HepG2 (cell line): Measurements from ENCODE around the gene TNFRSF6B. TPM values are rescaled to one million over a fixed set of nuclear protein-coding genes. Genes with fewer than 3 reads are reported as not detected.

Source experiments
- KDM5B ChIP-seq: sonication (generic); formaldehyde crosslinking; IDR thresholded peaks from 2 replicates; pipeline ENCODE4 v1.4.0; 2020; ENCODE audit warnings: missing genetic modification reagents, mild to moderate bottlenecking, borderline replicate concordance
- MIXL1 ChIP-seq: IDR thresholded peaks from 2 replicates; pipeline ENCODE4 v1.6.1; 2016
- RBM22 ChIP-seq: fragments of 200-400 bp; formaldehyde crosslinking; optimal IDR thresholded peaks from 2 replicates; pipeline ENCODE3; 2017; ENCODE audit warnings: mild to moderate bottlenecking, low read length, moderate library complexity
- SIN3A ChIP-seq: IDR thresholded peaks from 2 replicates; pipeline ENCODE4 v1.6.1; 2011; ENCODE audit warnings: low read depth, mild to moderate bottlenecking, control low read depth, low read length, borderline replicate concordance
- SRSF9 ChIP-seq: fragments of 200-400 bp; formaldehyde crosslinking; IDR thresholded peaks from 2 replicates; pipeline ENCODE4 v1.6.1; 2018; ENCODE audit warnings: borderline replicate concordance, mild to moderate bottlenecking, low read depth, low read length; ENCODE audit not compliant: insufficient read depth, poor library complexity, severe bottlenecking
- STAT6 ChIP-seq: sonication (generic); formaldehyde crosslinking; IDR thresholded peaks from 2 replicates; pipeline ENCODE4 v1.4.0; 2020; ENCODE audit warnings: missing genetic modification reagents, mild to moderate bottlenecking, borderline replicate concordance
- TEF ChIP-seq: sonication (generic); formaldehyde crosslinking; IDR thresholded peaks from 2 replicates; pipeline ENCODE4 v1.5.0; 2020; ENCODE audit warnings: missing genetic modification reagents
- ZFP37 ChIP-seq: sonication (generic); formaldehyde crosslinking; IDR thresholded peaks from 2 replicates; pipeline ENCODE4 v1.4.0; 2020; ENCODE audit warnings: missing genetic modification reagents, borderline replicate concordance
- ZNF205 ChIP-seq: IDR thresholded peaks from 2 replicates; pipeline ENCODE4 v1.6.1; 2018; ENCODE audit warnings: missing biosample characterization, missing genetic modification reagents
- ZNF563 ChIP-seq: sonication (generic); formaldehyde crosslinking; IDR thresholded peaks from 2 replicates; pipeline ENCODE4 v1.8.0; 2022; ENCODE audit warnings: mild to moderate bottlenecking, moderate library complexity, missing genetic modification reagents
- ZNF564 ChIP-seq: sonication (generic); formaldehyde crosslinking; IDR thresholded peaks from 2 replicates; pipeline ENCODE4 v1.8.1; 2023; ENCODE audit warnings: mild to moderate bottlenecking, missing genetic modification reagents
- ZNF570 ChIP-seq: sonication (generic); formaldehyde crosslinking; IDR thresholded peaks from 2 replicates; pipeline ENCODE4 v1.4.0; 2020; ENCODE audit warnings: mild to moderate bottlenecking, missing genetic modification reagents, borderline replicate concordance
- ZNF607 ChIP-seq: sonication (generic); formaldehyde crosslinking; IDR thresholded peaks from 2 replicates; pipeline ENCODE4 v1.5.1; 2020; ENCODE audit warnings: missing genetic modification reagents, mild to moderate bottlenecking, borderline replicate concordance
- ZNF619 ChIP-seq: sonication (generic); formaldehyde crosslinking; IDR thresholded peaks from 2 replicates; pipeline ENCODE4 v1.4.0; 2020; ENCODE audit warnings: mild to moderate bottlenecking, missing genetic modification reagents
- ZSCAN31 ChIP-seq: sonication (generic); formaldehyde crosslinking; IDR thresholded peaks from 2 replicates; pipeline ENCODE4 v1.5.0; 2020; ENCODE audit warnings: low read depth, mild to moderate bottlenecking, missing genetic modification reagents
- polyA plus RNA-seq, 8 experiments: library from polyadenylated mRNA; depleted of rRNA in 3 of 8; stranded (reverse) in 7 of 8; unstranded in 1 of 8; fragments of >200 nt; fragmentation: Illumina TruSeq in 4 of 8; extraction: Trizol in 4 of 8; gene quantifications; 2 replicates each; pipeline versions ENCODE4 v1.2.1 to v1.2.3, GENCODE V29; 2011 to 2016; ENCODE audit warnings: low read depth in 4 of 8, missing spikeins in 1 of 8, mixed read lengths in 1 of 8; ENCODE audit not compliant: insufficient read depth in 1 of 8
- total RNA-seq, 5 experiments: library from RNA; depleted of rRNA; stranded (reverse); fragments of >200 nt; fragmentation: Illumina TruSeq; extraction: Trizol; gene quantifications; 2 replicates each; pipeline ENCODE4 v1.2.3, GENCODE V29; 2016; ENCODE audit warnings: low read depth in 1 of 5
- TF ChIP-seq, protein P1 (sequence below): IDR thresholded peaks from 2 replicates; pipeline ENCODE4 v1.6.1; 2012; ENCODE audit warnings: low read length, improper control_type of control experiment
- TF ChIP-seq, protein P2 (sequence below): sonication (generic); formaldehyde crosslinking; IDR thresholded peaks from 2 replicates; pipeline ENCODE4 v1.9.0; 2021; ENCODE audit warnings: missing genetic modification reagents, borderline replicate concordance
- TF ChIP-seq, protein P3 (sequence below): sonication (generic); formaldehyde crosslinking; IDR thresholded peaks from 2 replicates; pipeline ENCODE4 v1.5.0; 2020; ENCODE audit warnings: mild to moderate bottlenecking, missing genetic modification reagents, moderate library complexity

TNFRSF6B gene
- total and polyA plus RNA-seq, 2 of the 13 experiments (the other 11 are each of a cell fraction or from before 2014, with no cell fraction given): 0.24 TPM; not detected in 1

- TF ChIP-seq, protein P1, sequence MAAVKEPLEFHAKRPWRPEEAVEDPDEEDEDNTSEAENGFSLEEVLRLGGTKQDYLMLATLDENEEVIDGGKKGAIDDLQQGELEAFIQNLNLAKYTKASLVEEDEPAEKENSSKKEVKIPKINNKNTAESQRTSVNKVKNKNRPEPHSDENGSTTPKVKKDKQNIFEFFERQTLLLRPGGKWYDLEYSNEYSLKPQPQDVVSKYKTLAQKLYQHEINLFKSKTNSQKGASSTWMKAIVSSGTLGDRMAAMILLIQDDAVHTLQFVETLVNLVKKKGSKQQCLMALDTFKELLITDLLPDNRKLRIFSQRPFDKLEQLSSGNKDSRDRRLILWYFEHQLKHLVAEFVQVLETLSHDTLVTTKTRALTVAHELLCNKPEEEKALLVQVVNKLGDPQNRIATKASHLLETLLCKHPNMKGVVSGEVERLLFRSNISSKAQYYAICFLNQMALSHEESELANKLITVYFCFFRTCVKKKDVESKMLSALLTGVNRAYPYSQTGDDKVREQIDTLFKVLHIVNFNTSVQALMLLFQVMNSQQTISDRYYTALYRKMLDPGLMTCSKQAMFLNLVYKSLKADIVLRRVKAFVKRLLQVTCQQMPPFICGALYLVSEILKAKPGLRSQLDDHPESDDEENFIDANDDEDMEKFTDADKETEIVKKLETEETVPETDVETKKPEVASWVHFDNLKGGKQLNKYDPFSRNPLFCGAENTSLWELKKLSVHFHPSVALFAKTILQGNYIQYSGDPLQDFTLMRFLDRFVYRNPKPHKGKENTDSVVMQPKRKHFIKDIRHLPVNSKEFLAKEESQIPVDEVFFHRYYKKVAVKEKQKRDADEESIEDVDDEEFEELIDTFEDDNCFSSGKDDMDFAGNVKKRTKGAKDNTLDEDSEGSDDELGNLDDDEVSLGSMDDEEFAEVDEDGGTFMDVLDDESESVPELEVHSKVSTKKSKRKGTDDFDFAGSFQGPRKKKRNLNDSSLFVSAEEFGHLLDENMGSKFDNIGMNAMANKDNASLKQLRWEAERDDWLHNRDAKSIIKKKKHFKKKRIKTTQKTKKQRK: no peak
- TF ChIP-seq ZNF570 (CRISPR knock-in tag) (no peak), ZNF607 (CRISPR knock-in tag) (no peak), KDM5B (0 out of 2 replicates have a peak, but pooled peaks have one; percentile 50), TEF (CRISPR knock-in tag) (no peak), ZNF205 (CRISPR knock-in tag) (no peak), SRSF9 (no peak), ZSCAN31 (no peak), ZNF563 (no peak), MIXL1 (CRISPR knock-in tag) (no peak), SIN3A (0 out of 2 replicates have a peak, but pooled peaks have one; percentile 41), ZNF564 (CRISPR knock-in tag) (no peak), RBM22 (no peak), STAT6 (CRISPR knock-in tag) (no peak), ZFP37 (0 out of 2 replicates have a peak, but pooled peaks have one; percentile 36), ZNF619 (CRISPR knock-in tag) (no peak)
- TF ChIP-seq, protein P2, sequence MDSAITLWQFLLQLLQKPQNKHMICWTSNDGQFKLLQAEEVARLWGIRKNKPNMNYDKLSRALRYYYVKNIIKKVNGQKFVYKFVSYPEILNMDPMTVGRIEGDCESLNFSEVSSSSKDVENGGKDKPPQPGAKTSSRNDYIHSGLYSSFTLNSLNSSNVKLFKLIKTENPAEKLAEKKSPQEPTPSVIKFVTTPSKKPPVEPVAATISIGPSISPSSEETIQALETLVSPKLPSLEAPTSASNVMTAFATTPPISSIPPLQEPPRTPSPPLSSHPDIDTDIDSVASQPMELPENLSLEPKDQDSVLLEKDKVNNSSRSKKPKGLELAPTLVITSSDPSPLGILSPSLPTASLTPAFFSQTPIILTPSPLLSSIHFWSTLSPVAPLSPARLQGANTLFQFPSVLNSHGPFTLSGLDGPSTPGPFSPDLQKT (CRISPR knock-in tag): no peak
- TF ChIP-seq, protein P3, sequence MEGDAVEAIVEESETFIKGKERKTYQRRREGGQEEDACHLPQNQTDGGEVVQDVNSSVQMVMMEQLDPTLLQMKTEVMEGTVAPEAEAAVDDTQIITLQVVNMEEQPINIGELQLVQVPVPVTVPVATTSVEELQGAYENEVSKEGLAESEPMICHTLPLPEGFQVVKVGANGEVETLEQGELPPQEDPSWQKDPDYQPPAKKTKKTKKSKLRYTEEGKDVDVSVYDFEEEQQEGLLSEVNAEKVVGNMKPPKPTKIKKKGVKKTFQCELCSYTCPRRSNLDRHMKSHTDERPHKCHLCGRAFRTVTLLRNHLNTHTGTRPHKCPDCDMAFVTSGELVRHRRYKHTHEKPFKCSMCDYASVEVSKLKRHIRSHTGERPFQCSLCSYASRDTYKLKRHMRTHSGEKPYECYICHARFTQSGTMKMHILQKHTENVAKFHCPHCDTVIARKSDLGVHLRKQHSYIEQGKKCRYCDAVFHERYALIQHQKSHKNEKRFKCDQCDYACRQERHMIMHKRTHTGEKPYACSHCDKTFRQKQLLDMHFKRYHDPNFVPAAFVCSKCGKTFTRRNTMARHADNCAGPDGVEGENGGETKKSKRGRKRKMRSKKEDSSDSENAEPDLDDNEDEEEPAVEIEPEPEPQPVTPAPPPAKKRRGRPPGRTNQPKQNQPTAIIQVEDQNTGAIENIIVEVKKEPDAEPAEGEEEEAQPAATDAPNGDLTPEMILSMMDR: peak; percentile 30
These were observed 12.1 kb downstream of the TNFRSF6B start (continued) for GRCh38 chr20:63708301-63709148.
